ENCODE measurements around the gene MFSD6L.

MFSD6L gene, protein sequence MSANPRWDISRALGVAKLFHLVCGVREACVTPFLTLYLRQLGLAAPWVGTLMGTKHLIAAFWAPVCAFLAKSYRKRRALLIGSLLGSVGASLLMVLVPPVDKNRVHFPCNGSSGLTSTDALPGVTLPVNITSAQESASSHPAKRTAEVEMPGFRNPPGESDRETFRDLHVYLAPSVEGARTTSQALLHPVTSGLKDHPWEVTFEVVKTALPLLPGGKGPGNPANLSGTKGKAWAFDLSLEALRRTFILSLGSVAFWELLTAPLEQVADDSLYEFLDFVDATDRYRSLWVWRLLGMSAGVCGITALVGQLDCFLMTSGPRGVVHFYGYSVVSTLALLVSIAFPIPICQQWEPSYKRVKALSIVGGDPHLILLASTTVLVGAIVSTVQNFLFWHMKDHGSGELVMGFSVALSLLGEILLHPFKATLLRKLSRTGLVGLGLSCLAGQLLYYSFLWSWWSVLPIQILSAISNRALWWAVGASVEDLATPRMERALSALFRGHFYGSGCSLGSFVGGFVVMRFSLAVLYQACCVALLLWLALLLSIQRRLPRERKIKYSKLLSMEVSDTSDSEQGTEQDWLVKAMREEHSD

DNA sequence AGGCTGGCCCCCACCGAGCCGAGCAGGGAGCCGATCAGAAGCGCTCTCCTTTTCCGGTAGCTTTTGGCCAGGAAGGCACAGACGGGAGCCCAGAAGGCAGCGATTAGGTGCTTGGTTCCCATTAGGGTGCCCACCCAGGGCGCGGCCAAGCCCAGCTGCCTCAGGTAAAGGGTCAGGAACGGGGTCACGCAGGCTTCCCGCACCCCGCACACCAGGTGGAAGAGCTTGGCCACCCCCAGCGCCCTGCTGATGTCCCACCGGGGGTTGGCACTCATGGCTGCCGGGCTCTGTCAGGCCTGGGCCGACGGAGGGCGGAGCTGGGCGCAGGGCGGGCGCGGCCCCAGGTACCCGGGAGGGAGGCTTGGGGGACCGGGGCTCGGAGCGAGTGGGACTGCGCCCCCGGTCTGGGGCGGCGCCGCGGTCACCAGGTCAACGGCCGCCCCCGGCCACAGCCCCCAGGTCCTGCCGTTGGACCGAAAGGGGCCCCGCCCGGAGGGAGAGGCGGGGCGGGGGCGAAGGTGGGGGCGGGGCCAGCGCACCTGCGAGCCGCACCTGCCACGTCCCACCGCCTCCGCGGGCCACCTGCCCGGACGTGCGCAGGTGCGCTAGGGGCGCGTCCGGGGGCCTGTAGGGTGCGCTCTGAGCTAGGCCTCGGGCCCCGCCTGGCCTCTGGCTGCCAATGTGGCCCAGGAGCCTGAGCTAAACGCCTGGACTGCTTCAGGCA is at the start of gene MFSD6L:
Gene MFSD6L (minus strand): TSS at position 520 of the 724 bp plus-strand sequence. CDS start 245 bp downstream, at position 275.
- no peak for DNase-seq

DNA sequence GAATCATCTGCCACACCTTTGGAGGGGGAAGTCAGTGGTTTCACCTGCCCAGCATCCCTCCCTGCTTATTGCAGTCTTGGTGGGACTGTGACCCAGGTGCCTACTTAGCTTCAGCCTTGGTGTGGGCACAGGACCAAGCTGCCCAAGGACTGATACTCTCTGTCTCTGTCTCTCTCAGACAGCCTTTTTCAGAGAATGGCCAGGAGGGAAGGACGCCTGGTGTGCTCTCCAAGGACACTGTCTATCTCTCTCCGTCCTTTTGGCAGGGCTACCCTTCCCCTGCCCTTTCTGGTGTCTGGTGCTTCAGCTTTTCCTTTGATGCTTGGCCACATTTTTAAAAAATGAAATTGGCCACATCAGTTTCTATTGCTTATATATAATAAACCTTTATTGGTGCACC is 48.7 kb upstream of the MFSD6L start:
- no peak for DNase-seq

DNA sequence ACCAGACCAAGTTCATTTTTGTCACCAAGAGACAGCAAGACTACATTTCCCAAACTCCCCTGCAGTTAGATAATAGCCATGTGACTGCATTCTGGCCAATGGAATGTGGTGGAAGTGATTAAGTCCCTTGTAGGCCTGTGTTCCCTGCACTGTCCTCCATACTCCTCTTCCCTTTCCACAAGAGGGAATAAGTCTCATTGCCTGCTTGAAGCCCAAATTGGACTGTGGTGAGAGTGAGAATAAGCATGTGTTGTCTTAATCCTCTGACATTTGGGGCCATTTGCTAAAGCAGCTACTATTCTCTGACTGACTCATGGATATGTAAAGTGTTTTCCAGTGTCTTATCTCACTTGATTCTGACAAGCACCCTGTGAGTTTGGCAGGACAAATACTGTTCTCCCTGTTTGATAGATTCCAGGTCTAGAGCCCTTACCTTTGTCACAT is 47.6 kb upstream of the MFSD6L start:
- no peak for DNase-seq

DNA sequence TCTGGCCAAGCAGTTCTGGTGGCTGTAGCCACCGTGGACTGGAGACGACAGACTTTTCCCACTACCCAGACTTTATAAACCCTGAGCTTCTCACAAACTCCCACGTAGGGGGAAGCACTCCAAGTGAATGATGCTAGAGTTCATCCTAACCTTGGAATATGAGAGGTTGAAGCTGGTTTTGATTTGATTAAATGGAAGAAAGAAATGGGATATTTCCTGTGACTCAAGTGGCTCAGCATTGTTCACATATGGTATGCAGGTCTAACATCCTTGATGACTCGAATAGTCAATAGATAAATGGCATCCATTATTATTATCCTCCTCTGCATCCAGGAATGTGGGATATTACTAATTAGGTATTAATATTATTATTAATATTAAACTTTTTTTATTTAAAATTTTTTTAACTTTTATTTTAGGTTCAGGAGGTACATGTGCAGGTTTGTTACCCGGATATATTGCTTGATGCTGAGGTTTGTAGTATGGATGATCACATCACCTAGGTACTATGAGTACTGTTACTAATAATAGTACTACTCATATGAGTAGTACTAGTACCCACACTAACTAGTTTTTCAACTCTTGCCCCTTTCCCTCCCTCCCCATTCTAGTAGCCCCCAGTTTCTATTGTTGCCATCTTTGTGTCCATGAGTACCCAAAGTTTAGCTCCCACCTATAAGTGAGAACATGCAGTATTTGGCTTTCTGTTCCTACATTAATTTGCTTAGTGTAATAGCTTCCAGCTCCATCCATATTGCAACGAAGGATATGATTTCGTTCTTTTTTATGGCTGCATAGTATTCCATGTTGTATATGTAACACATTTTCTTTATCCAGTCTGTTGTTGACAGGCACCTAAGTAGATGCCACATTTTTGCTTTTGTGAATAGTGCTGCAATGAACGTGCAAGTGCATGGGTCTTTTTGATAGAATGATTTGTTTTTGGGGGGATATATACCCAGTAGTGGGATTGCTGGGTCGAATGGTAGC is 45.4 kb upstream of the MFSD6L start:
- DNase-seq: no peak

DNA sequence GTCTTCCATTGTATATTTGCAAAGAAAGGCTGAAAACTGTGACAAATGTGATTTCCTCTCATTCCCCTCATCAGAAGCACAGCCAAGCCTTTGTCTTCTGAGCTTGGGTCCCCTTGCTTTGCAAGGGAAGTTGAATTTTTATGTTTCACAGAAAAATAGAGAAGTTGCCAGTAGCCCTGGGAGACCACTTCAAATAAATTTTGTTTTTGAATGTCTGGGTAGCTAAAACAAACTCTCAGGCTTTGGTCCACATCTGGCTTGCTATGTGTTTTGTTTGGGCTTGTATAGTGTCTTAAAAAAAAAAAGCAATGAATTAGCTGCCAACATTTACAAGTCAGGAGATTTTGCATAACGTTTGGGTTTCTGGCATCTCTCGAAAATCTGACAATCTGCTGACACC is 44.2 kb upstream of the MFSD6L start:
- no peak for DNase-seq

DNA sequence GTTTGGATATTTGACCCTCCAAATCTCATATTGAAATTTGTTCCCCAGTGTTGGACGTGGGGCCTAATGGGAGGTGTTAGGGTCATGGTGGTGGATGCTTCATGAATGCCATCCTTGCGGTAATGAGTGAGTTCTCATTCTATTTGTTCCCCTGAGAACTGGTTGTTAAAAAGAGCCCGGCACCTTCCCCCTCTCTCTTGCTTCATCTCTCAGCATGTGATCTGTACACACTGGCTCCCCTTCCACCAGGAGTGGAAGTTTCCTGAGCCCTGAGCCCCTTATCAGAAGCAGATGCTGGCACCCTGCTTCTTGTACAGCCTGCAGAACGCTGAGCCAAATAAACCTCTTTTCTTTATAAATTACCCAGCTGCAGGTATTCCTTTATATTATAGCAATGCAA is 42.7 kb upstream of the MFSD6L start:
- DNase-seq: no peak

DNA sequence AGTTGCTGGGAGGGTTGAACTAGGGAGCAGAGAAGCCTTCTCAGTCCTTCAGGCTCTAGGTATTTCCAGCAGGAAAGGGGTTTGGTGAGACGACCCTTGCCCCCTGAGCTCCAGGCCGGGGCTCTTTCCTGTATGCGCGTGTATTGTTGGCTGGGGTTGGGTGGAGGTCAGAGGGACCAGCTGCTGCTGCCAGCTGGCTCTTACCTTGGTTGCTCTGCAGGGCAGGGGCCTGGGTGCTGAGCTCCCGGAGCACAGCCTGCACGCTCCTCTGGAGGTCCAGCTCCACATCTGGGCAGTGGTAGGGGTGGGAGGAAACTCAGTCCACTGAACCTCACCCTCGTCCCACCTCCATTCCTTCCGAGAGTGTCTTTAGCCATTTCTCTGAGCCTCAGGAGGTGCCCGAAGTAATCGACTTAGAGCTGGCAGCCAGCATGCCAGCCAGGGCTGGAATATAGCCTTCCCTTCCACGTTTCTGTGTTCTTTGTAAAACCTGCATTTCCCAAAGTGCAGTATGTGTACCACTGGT is 40.3 kb upstream of the MFSD6L start:
- no peak for DNase-seq

DNA sequence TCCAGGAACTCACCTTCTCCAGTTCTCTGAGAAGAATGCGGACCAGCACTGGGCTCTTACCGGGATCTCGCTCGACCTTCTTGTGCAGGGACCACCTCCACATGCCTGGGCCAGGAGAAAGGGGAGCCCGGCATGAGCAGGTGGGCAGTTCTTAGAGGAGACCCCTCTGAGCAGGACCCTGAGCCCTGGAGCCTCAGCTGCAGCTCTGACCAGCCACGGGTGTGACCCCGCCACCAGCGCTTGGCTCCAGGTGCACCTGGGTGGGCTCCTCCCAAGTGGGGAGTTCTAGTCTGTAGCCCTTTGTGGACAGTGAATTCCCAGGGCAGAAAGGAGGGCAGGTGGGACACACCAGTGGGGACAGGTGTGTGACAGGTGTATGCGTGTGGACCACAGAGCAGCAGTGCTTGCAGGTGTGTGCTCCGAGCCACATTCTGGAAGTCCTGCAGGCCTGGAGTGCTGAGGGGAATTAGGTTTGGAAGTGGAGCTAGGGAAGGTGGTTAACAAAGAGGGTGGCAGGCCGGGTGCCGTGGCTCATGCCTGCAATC is 39.5 kb upstream of the MFSD6L start:
- DNase-seq: no peak

DNA sequence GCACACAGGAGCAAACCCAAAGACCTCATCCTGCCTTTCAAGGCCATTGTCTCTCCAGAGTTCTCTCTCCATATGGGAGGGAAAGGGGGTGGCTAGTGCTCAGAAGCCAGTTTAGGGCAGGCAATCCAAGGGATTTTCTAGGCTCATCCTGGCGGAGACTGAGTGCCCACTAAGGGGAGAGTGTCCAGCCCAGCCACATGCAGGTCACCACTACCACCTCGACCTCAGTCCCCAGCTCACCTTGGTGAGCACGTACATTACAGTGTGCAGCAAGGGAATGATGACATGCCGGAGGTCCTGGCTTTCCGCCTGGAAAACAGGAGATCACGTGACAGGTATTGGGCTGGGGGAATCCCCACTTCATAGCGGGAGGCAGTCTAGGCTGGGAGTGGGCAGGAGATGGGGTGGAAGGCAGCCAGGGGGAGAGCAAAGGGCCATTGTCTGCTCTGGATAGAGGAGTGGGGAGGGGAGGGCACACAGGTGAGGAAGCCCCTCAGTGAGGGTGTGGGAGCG is 38.5 kb upstream of the MFSD6L start:
- DNase-seq: no peak

DNA sequence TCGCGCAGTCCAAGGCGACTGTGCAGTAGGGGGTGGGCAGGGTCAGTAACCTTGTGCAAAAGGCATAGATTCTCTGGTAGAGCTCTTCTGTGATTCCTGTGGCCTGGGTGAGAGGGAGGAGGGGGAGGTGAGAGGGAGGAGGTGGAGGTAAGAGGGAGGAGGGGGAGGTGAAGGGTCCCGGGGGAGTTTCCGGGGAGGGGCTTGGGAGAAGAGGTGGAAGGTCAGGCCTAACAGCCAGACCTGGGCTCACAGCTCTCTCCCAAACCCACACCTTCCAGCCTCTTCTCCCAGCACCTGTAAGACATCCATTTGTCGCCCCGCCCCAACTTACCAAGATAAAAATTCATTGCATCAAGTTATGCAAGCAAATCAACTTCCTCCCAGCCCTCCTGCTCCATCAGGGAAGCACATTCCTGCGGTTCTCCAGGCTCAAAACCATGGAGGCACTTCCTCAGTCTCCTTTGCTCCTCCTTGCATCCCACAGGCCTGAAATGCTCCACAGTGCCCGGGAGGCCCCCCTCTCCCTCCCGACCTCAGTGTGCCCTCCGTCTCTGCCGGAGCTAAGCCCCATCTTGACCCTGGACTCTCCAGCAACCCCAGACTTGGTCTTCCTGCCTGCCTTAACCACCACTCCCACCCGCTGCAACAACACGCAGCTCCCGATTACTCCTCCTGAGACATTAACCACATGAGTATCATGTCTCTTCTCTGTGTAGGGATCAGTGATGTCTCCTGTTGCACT is 37.8 kb upstream of the MFSD6L start:
- DNase-seq: no peak

DNA sequence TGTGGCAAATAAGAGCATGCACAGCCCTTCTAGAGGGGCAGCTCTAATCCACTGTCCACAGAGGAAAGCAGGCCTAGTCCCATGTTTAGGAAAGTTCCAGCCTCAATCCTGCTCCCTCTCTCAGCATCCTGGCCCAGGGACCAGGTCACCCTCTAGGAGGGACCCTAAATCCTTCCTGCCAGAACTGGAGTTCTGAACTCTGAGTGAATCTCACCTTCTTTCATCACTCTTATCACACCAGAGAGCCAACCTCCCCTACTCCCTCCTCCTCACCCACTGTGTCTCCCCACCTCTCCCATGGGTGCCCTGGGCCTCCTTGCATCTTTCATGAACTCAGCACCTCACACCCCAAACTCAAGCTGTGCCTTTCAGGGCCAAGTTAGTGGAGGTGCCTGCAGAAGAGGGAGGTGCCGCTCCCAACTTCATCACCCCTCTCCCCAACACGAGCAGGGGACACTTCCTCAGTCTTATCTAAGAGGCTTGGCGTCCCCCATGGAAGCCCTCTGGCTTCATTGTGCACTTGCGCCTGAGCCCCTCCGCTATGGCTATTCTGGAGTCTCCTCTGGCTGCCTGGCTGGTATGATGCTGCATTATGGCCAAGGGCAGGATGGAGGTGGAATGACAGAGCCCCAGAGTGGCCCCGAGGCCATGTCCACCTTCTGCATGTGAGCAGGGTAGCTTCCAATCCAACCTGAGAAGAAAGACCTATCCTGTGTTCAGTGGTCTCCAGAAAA is 36.6 kb upstream of the MFSD6L start:
- no peak for DNase-seq

DNA sequence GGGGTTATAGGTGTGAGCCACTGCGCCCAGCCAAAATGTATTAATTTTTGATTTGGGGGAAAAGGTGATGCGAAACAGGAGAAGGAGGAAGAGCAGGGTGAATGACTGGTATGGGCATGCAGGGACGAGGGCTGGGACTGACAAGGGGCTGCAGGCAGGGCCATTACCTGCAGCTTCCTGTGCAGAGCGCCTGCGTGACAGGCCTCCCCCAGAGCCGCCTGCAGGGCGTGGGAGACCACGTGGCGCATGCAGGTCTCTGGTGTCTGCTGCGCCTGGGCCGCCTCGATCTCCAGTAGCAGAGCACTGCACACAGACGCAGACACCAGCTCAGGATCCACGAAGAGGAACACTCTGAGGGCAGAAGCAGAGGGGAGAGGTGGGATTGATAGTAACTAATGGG is 35.9 kb upstream of the MFSD6L start:
- no peak for DNase-seq

DNA sequence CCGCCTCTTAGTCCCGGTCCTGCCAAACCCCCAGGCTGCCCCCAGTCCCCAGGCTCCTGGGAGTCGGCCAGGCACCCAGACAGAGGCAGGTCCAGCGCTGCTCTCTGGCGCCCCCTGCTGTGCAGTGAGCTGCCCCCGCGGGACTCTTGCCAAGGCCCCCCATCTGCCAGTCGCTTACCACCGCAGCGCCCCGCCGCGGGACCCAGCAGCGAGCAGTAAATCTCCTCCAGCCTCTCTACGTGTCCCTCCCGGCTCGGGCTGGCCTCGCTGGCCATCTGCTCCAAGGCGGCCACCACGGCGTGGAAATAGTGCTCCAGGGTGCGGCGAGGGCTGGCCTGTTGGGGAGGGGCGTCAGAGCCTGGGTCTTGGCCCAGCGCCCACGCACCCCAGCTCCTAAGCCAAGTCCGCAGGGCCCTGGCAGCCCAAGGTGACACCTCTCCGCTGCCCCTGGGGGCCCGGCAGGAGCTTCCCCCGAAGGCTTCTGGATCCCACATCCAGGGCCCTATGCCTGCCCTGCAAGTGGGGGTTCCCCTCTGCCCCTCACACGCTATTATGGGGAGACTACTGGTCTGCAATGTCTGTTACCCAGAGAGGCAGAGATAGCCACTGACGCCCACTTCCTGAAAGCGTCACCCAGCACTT is 33.7 kb upstream of the MFSD6L start:
- DNase-seq: no peak

DNA sequence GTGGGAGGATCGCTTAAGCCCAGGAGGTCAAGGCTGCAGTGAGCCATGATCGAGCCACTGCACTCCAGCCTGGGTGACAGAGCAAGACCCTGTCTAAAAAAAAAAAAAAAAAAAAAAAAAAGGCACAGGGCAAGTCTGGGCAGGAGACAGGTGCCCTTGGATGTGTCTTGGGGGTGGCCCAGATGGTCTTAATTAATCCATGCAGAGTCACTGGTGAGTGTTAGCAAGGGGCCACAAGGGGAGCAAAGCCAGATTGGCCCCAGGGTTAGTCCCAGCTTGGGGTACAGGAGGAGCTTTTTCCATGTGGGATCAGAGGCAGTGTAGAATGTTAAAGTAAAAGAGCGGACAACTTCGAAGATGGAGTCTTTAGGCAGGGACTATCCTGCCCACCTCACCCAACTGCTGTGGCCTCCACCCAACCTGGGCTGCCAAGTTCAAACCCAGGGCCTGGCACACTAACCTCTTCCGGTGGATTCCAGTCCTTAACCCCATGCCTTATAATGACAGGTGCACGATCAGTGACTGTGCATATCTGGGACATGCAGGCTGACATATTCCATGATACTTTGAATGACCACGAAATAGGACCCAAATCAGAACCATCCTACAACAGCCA is 32.2 kb upstream of the MFSD6L start:
- DNase-seq: no peak

DNA sequence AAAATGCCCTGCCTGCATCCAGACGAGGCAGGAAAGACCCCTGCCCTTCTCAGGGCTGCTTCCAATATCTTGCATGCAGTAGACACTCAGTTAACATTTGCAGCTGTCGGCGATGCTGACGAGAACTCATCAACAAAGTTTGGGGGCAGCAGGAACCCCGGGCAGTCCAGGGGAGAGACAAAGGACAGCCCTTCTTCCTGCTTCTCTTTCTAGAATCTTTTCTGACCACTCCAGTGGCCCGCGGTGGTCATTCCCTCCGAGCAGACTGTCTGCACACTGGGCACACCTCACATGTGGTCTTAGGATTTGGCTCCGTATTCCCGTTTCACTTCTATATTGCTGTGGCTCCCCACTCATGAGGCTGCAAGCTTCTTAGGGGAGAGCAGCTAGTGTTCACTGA is 31.0 kb upstream of the MFSD6L start:
- DNase-seq: no peak

DNA sequence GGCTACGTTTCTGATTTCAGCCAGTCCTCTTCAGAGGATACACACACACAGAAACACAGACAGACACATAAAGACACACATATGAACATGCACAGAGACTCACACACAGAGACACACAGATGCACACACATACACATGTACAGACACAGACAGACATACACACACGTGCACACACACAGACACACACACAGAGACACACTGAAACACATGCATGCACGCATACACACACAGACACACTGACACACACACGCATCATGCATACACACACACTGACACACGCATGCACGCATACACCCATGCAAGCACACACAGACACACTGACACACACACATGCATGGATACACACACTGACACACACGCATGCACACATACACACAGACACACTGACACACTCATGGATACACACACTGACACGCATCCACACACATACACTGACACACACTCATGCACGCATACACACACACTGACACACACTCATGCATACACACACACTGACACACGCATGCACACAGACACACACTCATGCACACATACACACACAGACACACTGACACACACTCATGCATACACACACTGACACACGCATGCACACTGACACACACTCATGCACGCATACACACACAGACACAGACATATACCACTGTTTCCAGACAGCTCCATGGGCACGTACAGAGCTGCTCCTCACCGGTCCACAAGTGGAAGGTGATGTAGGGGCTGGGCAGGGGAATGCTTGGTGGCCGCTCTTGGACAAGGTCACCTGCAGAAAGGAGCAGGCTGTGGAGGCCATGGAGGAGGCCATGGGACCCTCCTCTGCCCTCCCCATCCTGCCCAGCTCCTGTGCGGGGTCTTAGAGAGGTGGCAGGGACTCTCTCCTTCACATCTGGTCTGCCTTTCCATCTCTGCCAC is 30.1 kb upstream of the MFSD6L start:
- no peak for DNase-seq

DNA sequence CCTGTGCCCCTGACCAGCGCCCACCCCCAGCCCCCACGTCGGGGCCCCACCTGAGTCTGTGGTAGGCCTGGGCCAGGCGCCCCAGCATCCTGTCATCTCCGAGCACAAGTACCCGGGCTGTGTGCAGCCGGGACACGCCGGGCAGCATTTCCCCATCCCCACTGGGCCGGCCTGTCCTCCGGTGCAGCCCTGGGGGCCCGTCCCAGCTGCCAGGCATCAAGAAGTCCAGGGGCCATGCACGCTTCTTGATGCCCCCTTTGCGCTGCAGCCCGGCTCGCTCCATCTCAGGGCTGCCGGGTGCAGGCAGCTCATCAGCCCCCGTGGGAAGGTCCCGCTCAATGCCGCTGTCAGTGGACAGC is 29.3 kb upstream of the MFSD6L start:
- no peak for DNase-seq

DNA sequence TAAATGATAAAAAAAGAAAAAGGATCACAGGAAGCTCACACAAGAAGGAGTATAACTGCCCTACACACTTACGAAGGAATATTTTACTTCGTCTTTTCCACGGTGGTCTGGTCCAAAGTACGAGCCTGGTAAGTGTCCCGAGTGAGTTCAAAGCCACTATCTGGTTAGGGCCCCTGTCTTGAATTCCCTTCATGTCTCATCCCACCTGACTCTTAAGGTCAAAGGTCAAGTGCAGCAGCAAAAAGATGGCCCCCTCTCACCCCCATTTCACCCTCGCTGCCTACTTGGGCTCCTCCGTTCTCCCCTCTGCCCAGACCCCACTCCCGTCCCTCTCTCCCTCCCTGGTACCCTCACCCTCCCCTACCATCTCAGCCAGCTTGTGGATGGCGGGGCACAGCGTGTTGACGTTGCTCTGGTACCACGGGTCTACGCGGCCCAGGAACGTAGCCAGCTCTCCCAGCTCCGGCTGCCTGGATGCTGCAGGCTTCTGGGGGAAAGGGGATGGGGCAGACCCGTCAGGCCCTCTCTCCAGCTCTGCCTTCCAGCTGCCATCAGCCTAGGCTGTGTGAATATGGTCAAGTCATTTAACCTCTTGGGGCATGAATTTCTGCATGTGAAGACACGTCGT is 27.8 kb upstream of the MFSD6L start:
- no peak for DNase-seq
